HepG2 (cell line): ENCODE measurements around the gene MRPL51. TPM values are rescaled to one million over a fixed set of nuclear protein-coding genes. Genes with fewer than 3 reads are reported as not detected.

Source experiments
- FOXP1 ChIP-seq, 2 experiments: fragments of 450-650 bp in 1 of 2; IDR thresholded peaks; 2 replicates each; pipeline ENCODE4 v1.6.1; 2017 to 2018; ENCODE audit warnings: antibody characterized with exemption in 1 of 2
- KDM1A ChIP-seq: IDR thresholded peaks from 2 replicates; pipeline ENCODE4 v1.6.1; 2016; ENCODE audit warnings: missing compliant biosample characterization
- RELA ChIP-seq: sonication (generic); formaldehyde crosslinking; IDR thresholded peaks from 2 replicates; pipeline ENCODE4 v1.4.0; 2020; ENCODE audit warnings: missing genetic modification reagents
- ZNF34 ChIP-seq: sonication (generic); formaldehyde crosslinking; IDR thresholded peaks from 2 replicates; pipeline ENCODE4 v1.4.0; 2020; ENCODE audit warnings: mild to moderate bottlenecking, missing genetic modification reagents, borderline replicate concordance
- ZNF431 ChIP-seq: sonication (generic); formaldehyde crosslinking; IDR thresholded peaks from 2 replicates; pipeline ENCODE4 v1.9.0; 2022; ENCODE audit warnings: missing genetic modification reagents, low read depth, mild to moderate bottlenecking, borderline replicate concordance
- polyA plus RNA-seq, 8 experiments: library from polyadenylated mRNA; depleted of rRNA in 3 of 8; stranded (reverse) in 7 of 8; unstranded in 1 of 8; fragments of >200 nt; fragmentation: Illumina TruSeq in 4 of 8; extraction: Trizol in 4 of 8; gene quantifications; 2 replicates each; pipeline versions ENCODE4 v1.2.1 to v1.2.3, GENCODE V29; 2011 to 2016; ENCODE audit warnings: low read depth in 4 of 8, missing spikeins in 1 of 8, mixed read lengths in 1 of 8; ENCODE audit not compliant: insufficient read depth in 1 of 8
- total RNA-seq, 5 experiments: library from RNA; depleted of rRNA; stranded (reverse); fragments of >200 nt; fragmentation: Illumina TruSeq; extraction: Trizol; gene quantifications; 2 replicates each; pipeline ENCODE4 v1.2.3, GENCODE V29; 2016; ENCODE audit warnings: low read depth in 1 of 5
- TF ChIP-seq, protein P1 (sequence below): sonication (generic); formaldehyde crosslinking; IDR thresholded peaks from one replicate; pipeline ENCODE4 v1.5.1; 2020; ENCODE audit warnings: mild to moderate bottlenecking, missing genetic modification reagents; ENCODE audit errors: not compliant biosample characterization
- TF ChIP-seq, protein P2 (sequence below): sonication (generic); formaldehyde crosslinking; IDR thresholded peaks from 2 replicates; pipeline ENCODE4 v1.8.1; 2022; ENCODE audit warnings: mild to moderate bottlenecking, missing genetic modification reagents

The MRPL51 gene
- total and polyA plus RNA-seq, 2 of the 13 experiments (the other 11 are each of a cell fraction or from before 2014, with no cell fraction given): 64.8 to 278 TPM

DNA sequence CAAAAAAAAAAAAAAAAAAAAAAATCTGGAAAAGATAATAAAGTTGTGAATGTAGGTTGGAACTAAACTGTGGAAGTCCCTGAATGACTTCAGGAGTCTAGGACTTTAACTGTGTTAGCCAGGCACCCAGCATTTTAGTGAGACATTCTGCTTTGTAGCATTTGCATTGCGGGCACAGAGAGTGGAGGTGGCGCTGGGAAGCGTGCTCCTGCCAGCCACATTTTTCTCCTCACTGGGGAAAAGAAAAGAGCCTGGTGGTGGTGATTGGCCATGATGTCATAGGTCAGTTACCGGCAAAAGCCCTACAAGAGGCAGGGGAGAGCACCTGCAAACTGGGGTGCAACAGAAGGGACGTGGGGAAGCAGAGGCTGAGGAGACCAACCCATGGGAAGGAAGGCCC, 31.6 kb upstream of the MRPL51 start (continued):
- TF ChIP-seq, protein P1, sequence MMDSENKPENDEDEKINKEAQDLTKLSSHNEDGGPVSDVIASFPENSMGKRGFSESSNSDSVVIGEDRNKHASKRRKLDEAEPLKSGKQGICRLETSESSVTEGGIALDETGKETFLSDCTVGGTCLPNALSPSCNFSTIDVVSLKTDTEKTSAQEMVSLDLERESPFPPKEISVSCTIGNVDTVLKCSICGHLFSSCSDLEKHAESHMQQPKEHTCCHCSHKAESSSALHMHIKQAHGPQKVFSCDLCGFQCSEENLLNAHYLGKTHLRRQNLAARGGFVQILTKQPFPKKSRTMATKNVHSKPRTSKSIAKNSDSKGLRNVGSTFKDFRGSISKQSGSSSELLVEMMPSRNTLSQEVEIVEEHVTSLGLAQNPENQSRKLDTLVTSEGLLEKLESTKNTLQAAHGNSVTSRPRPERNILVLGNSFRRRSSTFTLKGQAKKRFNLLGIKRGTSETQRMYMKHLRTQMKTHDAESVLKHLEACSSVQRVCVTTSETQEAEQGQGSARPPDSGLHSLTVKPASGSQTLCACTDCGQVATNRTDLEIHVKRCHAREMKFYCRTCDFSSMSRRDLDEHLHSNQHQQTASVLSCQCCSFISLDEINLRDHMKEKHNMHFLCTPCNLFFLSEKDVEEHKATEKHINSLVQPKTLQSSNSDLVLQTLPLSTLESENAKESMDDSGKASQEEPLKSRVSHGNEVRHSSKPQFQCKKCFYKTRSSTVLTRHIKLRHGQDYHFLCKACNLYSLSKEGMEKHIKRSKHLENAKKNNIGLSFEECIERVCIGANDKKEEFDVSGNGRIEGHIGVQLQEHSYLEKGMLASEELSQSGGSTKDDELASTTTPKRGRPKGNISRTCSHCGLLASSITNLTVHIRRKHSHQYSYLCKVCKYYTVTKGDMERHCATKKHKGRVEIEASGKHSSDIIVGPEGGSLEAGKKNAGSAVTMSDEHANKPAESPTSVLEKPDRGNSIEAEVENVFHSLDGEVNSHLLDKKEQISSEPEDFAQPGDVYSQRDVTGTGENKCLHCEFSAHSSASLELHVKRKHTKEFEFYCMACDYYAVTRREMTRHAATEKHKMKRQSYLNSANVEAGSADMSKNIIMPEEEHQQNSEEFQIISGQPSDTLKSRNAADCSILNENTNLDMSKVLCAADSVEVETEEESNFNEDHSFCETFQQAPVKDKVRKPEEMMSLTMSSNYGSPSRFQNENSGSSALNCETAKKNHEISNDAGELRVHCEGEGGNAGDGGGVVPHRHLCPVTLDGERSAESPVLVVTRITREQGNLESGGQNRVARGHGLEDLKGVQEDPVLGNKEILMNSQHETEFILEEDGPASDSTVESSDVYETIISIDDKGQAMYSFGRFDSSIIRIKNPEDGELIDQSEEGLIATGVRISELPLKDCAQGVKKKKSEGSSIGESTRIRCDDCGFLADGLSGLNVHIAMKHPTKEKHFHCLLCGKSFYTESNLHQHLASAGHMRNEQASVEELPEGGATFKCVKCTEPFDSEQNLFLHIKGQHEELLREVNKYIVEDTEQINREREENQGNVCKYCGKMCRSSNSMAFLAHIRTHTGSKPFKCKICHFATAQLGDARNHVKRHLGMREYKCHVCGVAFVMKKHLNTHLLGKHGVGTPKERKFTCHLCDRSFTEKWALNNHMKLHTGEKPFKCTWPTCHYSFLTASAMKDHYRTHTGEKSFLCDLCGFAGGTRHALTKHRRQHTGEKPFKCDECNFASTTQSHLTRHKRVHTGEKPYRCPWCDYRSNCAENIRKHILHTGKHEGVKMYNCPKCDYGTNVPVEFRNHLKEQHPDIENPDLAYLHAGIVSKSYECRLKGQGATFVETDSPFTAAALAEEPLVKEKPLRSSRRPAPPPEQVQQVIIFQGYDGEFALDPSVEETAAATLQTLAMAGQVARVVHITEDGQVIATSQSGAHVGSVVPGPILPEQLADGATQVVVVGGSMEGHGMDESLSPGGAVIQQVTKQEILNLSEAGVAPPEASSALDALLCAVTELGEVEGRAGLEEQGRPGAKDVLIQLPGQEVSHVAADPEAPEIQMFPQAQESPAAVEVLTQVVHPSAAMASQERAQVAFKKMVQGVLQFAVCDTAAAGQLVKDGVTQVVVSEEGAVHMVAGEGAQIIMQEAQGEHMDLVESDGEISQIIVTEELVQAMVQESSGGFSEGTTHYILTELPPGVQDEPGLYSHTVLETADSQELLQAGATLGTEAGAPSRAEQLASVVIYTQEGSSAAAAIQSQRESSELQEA: no peak
- no peak for TF ChIP-seq RELA (CRISPR knock-in tag)
- TF ChIP-seq KDM1A (CRISPR knock-in tag): no peak
- TF ChIP-seq, protein P2, sequence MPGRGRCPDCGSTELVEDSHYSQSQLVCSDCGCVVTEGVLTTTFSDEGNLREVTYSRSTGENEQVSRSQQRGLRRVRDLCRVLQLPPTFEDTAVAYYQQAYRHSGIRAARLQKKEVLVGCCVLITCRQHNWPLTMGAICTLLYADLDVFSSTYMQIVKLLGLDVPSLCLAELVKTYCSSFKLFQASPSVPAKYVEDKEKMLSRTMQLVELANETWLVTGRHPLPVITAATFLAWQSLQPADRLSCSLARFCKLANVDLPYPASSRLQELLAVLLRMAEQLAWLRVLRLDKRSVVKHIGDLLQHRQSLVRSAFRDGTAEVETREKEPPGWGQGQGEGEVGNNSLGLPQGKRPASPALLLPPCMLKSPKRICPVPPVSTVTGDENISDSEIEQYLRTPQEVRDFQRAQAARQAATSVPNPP (CRISPR knock-in tag): no peak
- no peak for TF ChIP-seq FOXP1 (IDR thresholded peaks at IDR 0.05)
- no peak for TF ChIP-seq FOXP1 (CRISPR knock-in tag; IDR thresholded peaks at IDR 0.05)
- no peak for TF ChIP-seq ZNF431 (CRISPR knock-in tag)
- TF ChIP-seq ZNF34: no peak
